ENCODE results near the gene DNAJC21.

DNA sequence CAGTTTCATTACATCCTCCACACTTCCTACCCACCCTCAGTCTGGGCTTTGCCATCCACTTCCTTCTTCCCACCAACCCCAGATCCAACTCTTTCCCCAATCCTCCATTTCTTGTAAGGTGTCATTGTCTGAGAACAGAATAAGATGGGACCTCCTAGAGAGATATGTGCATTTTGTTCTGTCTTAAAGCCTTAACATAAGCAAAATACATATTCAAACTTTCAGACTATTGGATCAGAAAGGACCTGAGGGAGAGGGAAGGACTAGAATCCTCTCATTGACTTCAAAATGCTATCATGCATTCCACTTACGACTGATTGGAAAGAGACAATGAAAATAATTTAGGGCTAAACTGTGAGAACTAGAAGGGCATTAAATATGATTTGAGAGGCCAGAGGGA lies 75.4 kb downstream of the DNAJC21 start:
- TF ChIP-seq, protein P1, sequence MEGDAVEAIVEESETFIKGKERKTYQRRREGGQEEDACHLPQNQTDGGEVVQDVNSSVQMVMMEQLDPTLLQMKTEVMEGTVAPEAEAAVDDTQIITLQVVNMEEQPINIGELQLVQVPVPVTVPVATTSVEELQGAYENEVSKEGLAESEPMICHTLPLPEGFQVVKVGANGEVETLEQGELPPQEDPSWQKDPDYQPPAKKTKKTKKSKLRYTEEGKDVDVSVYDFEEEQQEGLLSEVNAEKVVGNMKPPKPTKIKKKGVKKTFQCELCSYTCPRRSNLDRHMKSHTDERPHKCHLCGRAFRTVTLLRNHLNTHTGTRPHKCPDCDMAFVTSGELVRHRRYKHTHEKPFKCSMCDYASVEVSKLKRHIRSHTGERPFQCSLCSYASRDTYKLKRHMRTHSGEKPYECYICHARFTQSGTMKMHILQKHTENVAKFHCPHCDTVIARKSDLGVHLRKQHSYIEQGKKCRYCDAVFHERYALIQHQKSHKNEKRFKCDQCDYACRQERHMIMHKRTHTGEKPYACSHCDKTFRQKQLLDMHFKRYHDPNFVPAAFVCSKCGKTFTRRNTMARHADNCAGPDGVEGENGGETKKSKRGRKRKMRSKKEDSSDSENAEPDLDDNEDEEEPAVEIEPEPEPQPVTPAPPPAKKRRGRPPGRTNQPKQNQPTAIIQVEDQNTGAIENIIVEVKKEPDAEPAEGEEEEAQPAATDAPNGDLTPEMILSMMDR (IDR thresholded peaks at IDR 0.05; ENCODE audit: low read length), result no peak
- no peak for TF ChIP-seq EZH2 (IDR thresholded peaks at IDR 0.05; ENCODE audit: borderline replicate concordance, low read length)
